GM18499 (cell line): ENCODE results near the gene CRTC3.

ENCODE experiments used
- ATAC-seq: cut with Tn5 transposase; IDR thresholded peaks from one replicate; pipeline ENCODE4 v1.9.1; 2021; ENCODE audit warnings: moderate number of reproducible peaks; ENCODE audit not compliant: insufficient read depth, unreplicated experiment

The CRTC3 gene

GRCh38 chr15:90588427-90588826 lies 58.7 kb downstream of the CRTC3 start:
- ATAC-seq, result no peak

- no peak for ATAC-seq
Observed at GRCh38 chr15:90591524-90591923, 61.8 kb downstream of the CRTC3 start.

- no peak for ATAC-seq
Observed at GRCh38 chr15:90592131-90592881, 62.6 kb downstream of the CRTC3 start.

- ATAC-seq, result no peak
Observed at GRCh38 chr15:90593499-90594158, 63.9 kb downstream of the CRTC3 start.

GRCh38 chr15:90594301-90594738 lies 64.6 kb downstream of the CRTC3 start:
- ATAC-seq, result no peak

GRCh38 chr15:90595763-90596155 lies 66.0 kb downstream of the CRTC3 start:
- ATAC-seq, result no peak

GRCh38 chr15:90596943-90597342 lies 67.2 kb downstream of the CRTC3 start:
- no peak for ATAC-seq

GRCh38 chr15:90597577-90597976 lies 67.9 kb downstream of the CRTC3 start:
- no peak for ATAC-seq

- ATAC-seq, result no peak
Observed at GRCh38 chr15:90598031-90598577, 68.4 kb downstream of the CRTC3 start.

GRCh38 chr15:90598679-90599078 lies 69.0 kb downstream of the CRTC3 start:
- ATAC-seq, result no peak

- ATAC-seq, result no peak
Observed at GRCh38 chr15:90599116-90599515, 69.4 kb downstream of the CRTC3 start.

- no peak for ATAC-seq
Observed at GRCh38 chr15:90599644-90600043, 69.9 kb downstream of the CRTC3 start.

- ATAC-seq, result no peak
Observed at GRCh38 chr15:90600954-90601353, 71.2 kb downstream of the CRTC3 start.

- ATAC-seq, result no peak
Observed at GRCh38 chr15:90603893-90604292, 74.2 kb downstream of the CRTC3 start.

- ATAC-seq, result no peak
Observed at GRCh38 chr15:90606641-90607040, 76.9 kb downstream of the CRTC3 start.

- ATAC-seq, result no peak
Observed at GRCh38 chr15:90607361-90607760, 77.6 kb downstream of the CRTC3 start.

- ATAC-seq, result no peak
Observed at GRCh38 chr15:90609242-90610180, 79.8 kb downstream of the CRTC3 start.

- no peak for ATAC-seq
Observed at GRCh38 chr15:90610190-90610589, 80.5 kb downstream of the CRTC3 start.

- ATAC-seq, result no peak
Observed at GRCh38 chr15:90611157-90611556, 81.4 kb downstream of the CRTC3 start.

- no peak for ATAC-seq
Observed at GRCh38 chr15:90617171-90617570, 87.4 kb downstream of the CRTC3 start.
